ENCODE measurements around the gene NKX6-2. TPM values are rescaled to one million over a fixed set of nuclear protein-coding genes. Genes with fewer than 3 reads are reported as not detected.

NKX6-2 gene
- total RNA-seq, 1 experiment from 2014 or later, result not detected

GRCh38 chr10:132810141-132810806 is 24.3 kb upstream of the NKX6-2 start:
- H3K4me1 Mint-ChIP-seq (ENCODE audit: low read depth, unreplicated experiment), result no peaks in the 10 kb centered on the region
- Histone ChIP-seq H3K9me3 (no peaks in the 10 kb centered on the region), H3K27me3 (replicated peaks; ENCODE audit: control insufficient read depth, insufficient read depth, low read length) (no peaks in the 10 kb centered on the region), H3K4me1 (no peaks in the 10 kb centered on the region), H3K4me3 (ENCODE audit: low read depth, low read length) (no peak overlapping the region), H3K36me3 (ENCODE audit: control insufficient read depth, insufficient read depth, low read length) (no peaks in the 10 kb centered on the region)
- no peaks in the 10 kb centered on the region for H3K36me3 Mint-ChIP-seq (ENCODE audit: insufficient read depth, unreplicated experiment)
- DNase-seq, result no peak
- peaks cover 6% of the 10 kb centered on the region for H3K27me3 Mint-ChIP-seq (ENCODE audit: insufficient read depth, unreplicated experiment)
- POLR2A ChIA-PET, result no interaction called here
- no peak overlapping the region for H3K4me3 Mint-ChIP-seq (ENCODE audit: unreplicated experiment)
- intact Hi-C loops (cut with micrococcal nuclease; ENCODE audit: unreplicated experiment), result no loop called here
- BruUV-seq (replicated peaks), result no TSS peak
- CTCF ChIA-PET, result no interaction called here
- TF ChIP-seq CTCF (IDR thresholded peaks at IDR 0.05; ENCODE audit: insufficient read depth in 1 of 2, low read depth in 1 of 2, low read length in 1 of 2, severe bottlenecking in 1 of 2, unreplicated experiment in 1 of 2), result no peak
- no peaks in the 10 kb centered on the region for H3K9me3 Mint-ChIP-seq (ENCODE audit: unreplicated experiment)
- no peak overlapping the region for H3K27ac Mint-ChIP-seq (ENCODE audit: unreplicated experiment)

- TF ChIP-seq CTCF (IDR thresholded peaks at IDR 0.05; ENCODE audit: insufficient read depth in 1 of 2, low read depth in 1 of 2, low read length in 1 of 2, severe bottlenecking in 1 of 2, unreplicated experiment in 1 of 2), result no peak
- Mint-ChIP-seq H3K27me3 (ENCODE audit: insufficient read depth, unreplicated experiment) (peaks cover 6% of the 10 kb centered on the region), H3K36me3 (ENCODE audit: insufficient read depth, unreplicated experiment) (no peaks in the 10 kb centered on the region), H3K4me1 (ENCODE audit: low read depth, unreplicated experiment) (no peaks in the 10 kb centered on the region), H3K4me3 (ENCODE audit: unreplicated experiment) (no peak overlapping the region), H3K27ac (ENCODE audit: unreplicated experiment) (no peak overlapping the region), H3K9me3 (ENCODE audit: unreplicated experiment) (no peaks in the 10 kb centered on the region)
- intact Hi-C loops (cut with micrococcal nuclease; ENCODE audit: unreplicated experiment), result no loop called here
- Histone ChIP-seq H3K27me3 (replicated peaks; ENCODE audit: control insufficient read depth, insufficient read depth, low read length) (no peaks in the 10 kb centered on the region), H3K4me3 (ENCODE audit: low read depth, low read length) (no peak overlapping the region), H3K9me3 (no peaks in the 10 kb centered on the region), H3K4me1 (no peaks in the 10 kb centered on the region), H3K36me3 (ENCODE audit: control insufficient read depth, insufficient read depth, low read length) (no peaks in the 10 kb centered on the region)
- DNase-seq, result peak in 1 of 2 experiments; percentile 34
- POLR2A ChIA-PET, result no interaction called here
- no TSS peak for BruUV-seq (replicated peaks)
- CTCF ChIA-PET, result no interaction called here
These were observed 23.5 kb upstream of the NKX6-2 start for GRCh38 chr10:132809232-132810140.

- ChIA-PET CTCF (no interaction called here), POLR2A (no interaction called here)
- intact Hi-C loops (cut with micrococcal nuclease; ENCODE audit: unreplicated experiment), result no loop called here
- peaks cover 6% of the 10 kb centered on the region for H3K27me3 Mint-ChIP-seq (ENCODE audit: insufficient read depth, unreplicated experiment)
- TF ChIP-seq CTCF (IDR thresholded peaks at IDR 0.05; ENCODE audit: insufficient read depth in 1 of 2, low read depth in 1 of 2, low read length in 1 of 2, severe bottlenecking in 1 of 2, unreplicated experiment in 1 of 2), result no peak
- no TSS peak for BruUV-seq (replicated peaks)
- Histone ChIP-seq H3K36me3 (ENCODE audit: control insufficient read depth, insufficient read depth, low read length) (no peaks in the 10 kb centered on the region), H3K9me3 (no peaks in the 10 kb centered on the region), H3K4me3 (ENCODE audit: low read depth, low read length) (no peak overlapping the region), H3K4me1 (no peaks in the 10 kb centered on the region), H3K27me3 (replicated peaks; ENCODE audit: control insufficient read depth, insufficient read depth, low read length) (no peaks in the 10 kb centered on the region)
- no peaks in the 10 kb centered on the region for H3K9me3 Mint-ChIP-seq (ENCODE audit: unreplicated experiment)
- H3K4me1 Mint-ChIP-seq (ENCODE audit: low read depth, unreplicated experiment), result no peaks in the 10 kb centered on the region
- peak in 1 of 2 experiments; percentile 29 for DNase-seq
- no peaks in the 10 kb centered on the region for H3K36me3 Mint-ChIP-seq (ENCODE audit: insufficient read depth, unreplicated experiment)
- no peak overlapping the region for H3K27ac Mint-ChIP-seq (ENCODE audit: unreplicated experiment)
- H3K4me3 Mint-ChIP-seq (ENCODE audit: unreplicated experiment), result no peak overlapping the region
These were observed 22.7 kb upstream of the NKX6-2 start for GRCh38 chr10:132808383-132809231.

Measured in Caco-2 (cell line).